Activated effector memory CD4-positive, alpha-beta T cell treated with anti-CD3 and anti-CD28 coated beads, Interleukin-2, amount 50 U/mL, for 16 hours (primary cell): ENCODE data around the gene SYNGR1.

Experiments used
- DNase-seq: peaks from one replicate; pipeline ENCODE4 v3.0.0-alpha.2; 2020

The SYNGR1 gene

GRCh38 chr22:39433476-39434242 lies 83.9 kb downstream of the SYNGR1 start:
- no peak for DNase-seq

- no peak for DNase-seq
Measured at GRCh38 chr22:39434243-39434653, 84.5 kb downstream of the SYNGR1 start.

- DNase-seq: no peak
Measured at GRCh38 chr22:39434721-39435120, 84.9 kb downstream of the SYNGR1 start.
